ENCODE results near the gene TP53. TPM values are rescaled to one million over a fixed set of nuclear protein-coding genes. Genes with fewer than 3 reads are reported as not detected.

Gene TP53
- polyA plus RNA-seq, 1 donor from 2014 or later: 13.8 TPM

DNA sequence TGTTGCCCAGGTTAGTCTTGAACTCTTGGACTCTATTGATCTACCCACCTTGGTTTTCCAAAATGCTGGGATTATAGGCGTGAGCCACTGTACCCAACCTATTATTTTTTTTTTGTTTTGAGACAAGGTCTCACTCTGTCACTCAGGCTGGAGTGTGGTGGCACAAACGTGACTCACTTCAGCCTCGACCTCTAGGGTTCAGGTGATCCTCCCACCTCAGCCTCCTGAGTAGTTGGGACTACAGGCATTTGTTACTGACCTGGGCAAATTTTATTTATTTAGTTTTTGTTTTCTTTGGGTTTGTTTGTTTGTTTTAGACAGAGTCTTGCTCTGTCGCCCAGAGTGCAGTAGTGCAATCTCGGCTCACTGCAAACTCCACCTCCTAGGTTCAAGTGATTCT lies 63.6 kb downstream of the TP53 start:
- Histone ChIP-seq H3K9me3 (ENCODE audit: low read length) (no peaks in the 10 kb centered on the region), H3K79me2 (replicated peaks; ENCODE audit: insufficient read depth, low read length) (peaks cover 11% of the 10 kb centered on the region), H4K20me1 (ENCODE audit: insufficient read depth) (no peaks in the 10 kb centered on the region), H3K27me3 (ENCODE audit: insufficient read depth, low read depth, low read length) (no peaks in the 10 kb centered on the region), H3K4me3 (ENCODE audit: low read length) (no peak overlapping the region), H3K36me3 (ENCODE audit: insufficient read depth, low read length) (no peaks in the 10 kb centered on the region), H3K9me2 (ENCODE audit: insufficient read depth, low read length) (no peaks in the 10 kb centered on the region), H3F3A (ENCODE audit: insufficient read depth, low read length, poor library complexity, severe bottlenecking) (no peaks in the 10 kb centered on the region), H3K4me2 (ENCODE audit: low read length) (no peak overlapping the region), H3K9ac (ENCODE audit: low read length) (no peak overlapping the region), H2AFZ (ENCODE audit: low read depth, low read length) (no peak overlapping the region), H3K27ac (ENCODE audit: low read length) (no peak overlapping the region)
- TF ChIP-seq TAF1 (IDR thresholded peaks at IDR 0.05; ENCODE audit: low read depth) (no peak), MXI1 (conservative IDR thresholded peaks at IDR 0.05; ENCODE audit: poor library complexity, severe bottlenecking) (no peak), EP300 (conservative IDR thresholded peaks at IDR 0.05; ENCODE audit: poor library complexity, severe bottlenecking) (no peak), REST (IDR thresholded peaks at IDR 0.05; ENCODE audit: borderline replicate concordance) (no peak), SMC3 (conservative IDR thresholded peaks at IDR 0.05; ENCODE audit: poor library complexity) (no peak), EZH2 (IDR thresholded peaks at IDR 0.05; ENCODE audit: borderline replicate concordance, insufficient read depth, low read length, poor library complexity, severe bottlenecking) (no peak), RAD21 (conservative IDR thresholded peaks at IDR 0.05) (no peak), POLR2AphosphoS5 (IDR thresholded peaks at IDR 0.05) (no peak)
- TF ChIP-seq, protein P1, sequence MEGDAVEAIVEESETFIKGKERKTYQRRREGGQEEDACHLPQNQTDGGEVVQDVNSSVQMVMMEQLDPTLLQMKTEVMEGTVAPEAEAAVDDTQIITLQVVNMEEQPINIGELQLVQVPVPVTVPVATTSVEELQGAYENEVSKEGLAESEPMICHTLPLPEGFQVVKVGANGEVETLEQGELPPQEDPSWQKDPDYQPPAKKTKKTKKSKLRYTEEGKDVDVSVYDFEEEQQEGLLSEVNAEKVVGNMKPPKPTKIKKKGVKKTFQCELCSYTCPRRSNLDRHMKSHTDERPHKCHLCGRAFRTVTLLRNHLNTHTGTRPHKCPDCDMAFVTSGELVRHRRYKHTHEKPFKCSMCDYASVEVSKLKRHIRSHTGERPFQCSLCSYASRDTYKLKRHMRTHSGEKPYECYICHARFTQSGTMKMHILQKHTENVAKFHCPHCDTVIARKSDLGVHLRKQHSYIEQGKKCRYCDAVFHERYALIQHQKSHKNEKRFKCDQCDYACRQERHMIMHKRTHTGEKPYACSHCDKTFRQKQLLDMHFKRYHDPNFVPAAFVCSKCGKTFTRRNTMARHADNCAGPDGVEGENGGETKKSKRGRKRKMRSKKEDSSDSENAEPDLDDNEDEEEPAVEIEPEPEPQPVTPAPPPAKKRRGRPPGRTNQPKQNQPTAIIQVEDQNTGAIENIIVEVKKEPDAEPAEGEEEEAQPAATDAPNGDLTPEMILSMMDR (IDR thresholded peaks at IDR 0.05; ENCODE audit: poor library complexity, severe bottlenecking): no peak

DNA sequence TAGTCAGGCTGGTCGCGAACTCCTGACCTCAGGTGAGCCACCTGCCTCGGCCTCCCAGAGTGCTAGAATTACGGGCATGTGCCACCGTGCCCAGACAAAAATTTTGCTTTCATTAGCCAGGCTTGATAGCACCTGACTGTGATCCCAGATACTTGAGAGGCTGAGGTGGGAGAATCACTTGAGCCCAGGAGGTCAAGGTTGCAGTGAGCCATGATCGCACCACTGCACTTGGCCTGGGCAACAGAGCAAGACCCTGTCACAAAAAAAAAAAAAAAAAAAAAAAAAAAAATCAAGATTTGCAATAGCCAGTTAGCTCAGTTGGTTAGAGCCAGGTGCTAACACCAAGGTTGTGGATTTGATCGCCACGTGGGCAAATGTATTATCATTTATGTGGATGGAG lies 66.5 kb downstream of the TP53 start:
- Histone ChIP-seq H3K9ac (ENCODE audit: low read length) (no peak overlapping the region), H3F3A (ENCODE audit: insufficient read depth, low read length, poor library complexity, severe bottlenecking) (no peaks in the 10 kb centered on the region), H3K4me2 (ENCODE audit: low read length) (no peak overlapping the region), H3K36me3 (ENCODE audit: insufficient read depth, low read length) (no peaks in the 10 kb centered on the region), H3K4me3 (ENCODE audit: low read length) (no peak overlapping the region), H3K27ac (ENCODE audit: low read length) (no peak overlapping the region), H3K27me3 (ENCODE audit: insufficient read depth, low read depth, low read length) (no peaks in the 10 kb centered on the region), H3K9me2 (ENCODE audit: insufficient read depth, low read length) (no peaks in the 10 kb centered on the region), H3K79me2 (replicated peaks; ENCODE audit: insufficient read depth, low read length) (no peaks in the 10 kb centered on the region), H4K20me1 (ENCODE audit: insufficient read depth) (no peaks in the 10 kb centered on the region), H2AFZ (ENCODE audit: low read depth, low read length) (no peak overlapping the region), H3K9me3 (ENCODE audit: low read length) (no peaks in the 10 kb centered on the region)
- no peak for TF ChIP-seq SMC3 (conservative IDR thresholded peaks at IDR 0.05; ENCODE audit: poor library complexity)
- no peak for TF ChIP-seq EZH2 (IDR thresholded peaks at IDR 0.05; ENCODE audit: borderline replicate concordance, insufficient read depth, low read length, poor library complexity, severe bottlenecking)
- TF ChIP-seq EP300 (conservative IDR thresholded peaks at IDR 0.05; ENCODE audit: poor library complexity, severe bottlenecking): no peak
- no peak for TF ChIP-seq RAD21 (conservative IDR thresholded peaks at IDR 0.05)
- no peak for TF ChIP-seq POLR2AphosphoS5 (IDR thresholded peaks at IDR 0.05)
- TF ChIP-seq TAF1 (IDR thresholded peaks at IDR 0.05; ENCODE audit: low read depth): no peak
- no peak for TF ChIP-seq MXI1 (conservative IDR thresholded peaks at IDR 0.05; ENCODE audit: poor library complexity, severe bottlenecking)
- TF ChIP-seq, protein P1 (IDR thresholded peaks at IDR 0.05; ENCODE audit: poor library complexity, severe bottlenecking): no peak
- TF ChIP-seq REST (IDR thresholded peaks at IDR 0.05; ENCODE audit: borderline replicate concordance): no peak

Data from neural cell (in vitro differentiated cells).